ENCODE data around the gene UST. TPM values are rescaled to one million over a fixed set of nuclear protein-coding genes. Genes with fewer than 3 reads are reported as not detected.

The UST gene
- total RNA-seq, 1 donor from 2014 or later: 23.2 TPM

- DNase-seq (ENCODE audit: low spot score): no peak
- Mint-ChIP-seq H3K27me3 (ENCODE audit: unreplicated experiment) (no peaks in the 10 kb centered on the region), H3K9me3 (ENCODE audit: unreplicated experiment) (no peaks in the 10 kb centered on the region), H3K27ac (ENCODE audit: unreplicated experiment) (no peak overlapping the region), H3K36me3 (ENCODE audit: low read depth, unreplicated experiment) (peaks cover 26% of the 10 kb centered on the region), H3K4me1 (ENCODE audit: unreplicated experiment) (peaks cover 20% of the 10 kb centered on the region), H3K4me3 (ENCODE audit: unreplicated experiment) (no peak overlapping the region)
- TF ChIP-seq CTCF (IDR thresholded peaks at IDR 0.05; ENCODE audit: unreplicated experiment): no peak
Observed at GRCh38 chr6:148890652-148891404, 144.0 kb downstream of the UST start.

DNA sequence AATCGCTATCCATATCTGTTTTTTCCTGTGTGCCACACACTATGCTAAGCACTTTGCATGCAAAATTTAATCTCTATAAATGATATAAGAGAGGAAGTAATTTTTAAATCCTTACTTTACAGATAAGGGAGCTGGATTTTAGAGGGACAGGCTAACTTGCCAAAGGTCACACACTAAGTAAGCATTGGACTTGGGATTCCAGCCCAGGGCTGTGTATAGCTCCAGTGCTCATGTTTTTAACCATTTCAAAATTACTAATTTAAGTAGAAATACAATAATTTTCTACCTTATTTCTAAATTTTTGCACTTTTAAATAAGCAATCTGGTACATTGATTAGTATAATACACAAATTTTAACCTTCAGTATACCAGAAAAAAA lies 144.6 kb downstream of the UST start:
- no peak for TF ChIP-seq CTCF (IDR thresholded peaks at IDR 0.05; ENCODE audit: unreplicated experiment)
- Mint-ChIP-seq H3K27me3 (ENCODE audit: unreplicated experiment) (no peaks in the 10 kb centered on the region), H3K36me3 (ENCODE audit: low read depth, unreplicated experiment) (peaks cover 26% of the 10 kb centered on the region), H3K4me1 (ENCODE audit: unreplicated experiment) (peaks cover 20% of the 10 kb centered on the region), H3K4me3 (ENCODE audit: unreplicated experiment) (no peak overlapping the region), H3K9me3 (ENCODE audit: unreplicated experiment) (no peaks in the 10 kb centered on the region), H3K27ac (ENCODE audit: unreplicated experiment) (no peak overlapping the region)
- DNase-seq (ENCODE audit: low spot score): no peak

GRCh38 chr6:148892247-148892646 lies 145.4 kb downstream of the UST start:
- Mint-ChIP-seq H3K9me3 (ENCODE audit: unreplicated experiment) (no peaks in the 10 kb centered on the region), H3K27me3 (ENCODE audit: unreplicated experiment) (no peaks in the 10 kb centered on the region), H3K4me1 (ENCODE audit: unreplicated experiment) (peaks cover 20% of the 10 kb centered on the region), H3K27ac (ENCODE audit: unreplicated experiment) (no peak overlapping the region), H3K36me3 (ENCODE audit: low read depth, unreplicated experiment) (peaks cover 26% of the 10 kb centered on the region), H3K4me3 (ENCODE audit: unreplicated experiment) (no peak overlapping the region)
- DNase-seq (ENCODE audit: low spot score): no peak
- TF ChIP-seq CTCF (IDR thresholded peaks at IDR 0.05; ENCODE audit: unreplicated experiment): no peak

DNA sequence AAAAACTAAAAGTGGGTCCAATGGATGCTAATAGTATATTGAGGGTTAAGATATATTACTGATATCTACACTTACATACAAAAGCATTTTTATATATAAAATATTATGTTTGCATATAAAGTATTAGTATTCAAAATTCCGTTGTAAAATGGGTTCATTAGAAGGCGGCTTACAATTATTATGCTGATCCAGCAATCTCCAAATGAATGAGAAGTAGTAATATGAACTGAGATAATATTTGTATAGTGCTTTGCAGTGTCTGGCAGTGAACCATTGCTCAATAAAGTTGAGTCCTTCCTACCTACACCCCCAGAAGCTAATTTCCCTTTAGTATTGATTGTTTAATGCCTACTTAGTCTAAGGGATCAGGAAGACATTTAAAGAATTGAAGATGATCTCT lies 146.2 kb downstream of the UST start:
- H3K27ac Mint-ChIP-seq (ENCODE audit: unreplicated experiment): no peak overlapping the region

More for the DNA sequence above, 146.2 kb downstream of the UST start:
- Mint-ChIP-seq H3K9me3 (ENCODE audit: unreplicated experiment) (no peaks in the 10 kb centered on the region), H3K36me3 (ENCODE audit: low read depth, unreplicated experiment) (peaks cover 20% of the 10 kb centered on the region), H3K27me3 (ENCODE audit: unreplicated experiment) (no peaks in the 10 kb centered on the region), H3K4me1 (ENCODE audit: unreplicated experiment) (peaks cover 15% of the 10 kb centered on the region), H3K4me3 (ENCODE audit: unreplicated experiment) (no peak overlapping the region)
- TF ChIP-seq CTCF (IDR thresholded peaks at IDR 0.05; ENCODE audit: unreplicated experiment): no peak
- no peak for DNase-seq (ENCODE audit: low spot score)
